RCC 7860 (cell line): Measurements from ENCODE around the gene SYS1.
A peak's percentile ranks its signal among the peaks of the same experiment; 100 is the strongest.

Experiments
- DNase-seq: peaks from one replicate; pipeline ENCODE4 v3.0.0-alpha.2; 2015; ENCODE audit warnings: low spot score
- FAIRE-seq: peaks from 2 replicates; lab custom pipeline; 2012; peaks lifted over from hg19 to GRCh38; lab: Jason Lieb, UNC

The SYS1 gene

DNA sequence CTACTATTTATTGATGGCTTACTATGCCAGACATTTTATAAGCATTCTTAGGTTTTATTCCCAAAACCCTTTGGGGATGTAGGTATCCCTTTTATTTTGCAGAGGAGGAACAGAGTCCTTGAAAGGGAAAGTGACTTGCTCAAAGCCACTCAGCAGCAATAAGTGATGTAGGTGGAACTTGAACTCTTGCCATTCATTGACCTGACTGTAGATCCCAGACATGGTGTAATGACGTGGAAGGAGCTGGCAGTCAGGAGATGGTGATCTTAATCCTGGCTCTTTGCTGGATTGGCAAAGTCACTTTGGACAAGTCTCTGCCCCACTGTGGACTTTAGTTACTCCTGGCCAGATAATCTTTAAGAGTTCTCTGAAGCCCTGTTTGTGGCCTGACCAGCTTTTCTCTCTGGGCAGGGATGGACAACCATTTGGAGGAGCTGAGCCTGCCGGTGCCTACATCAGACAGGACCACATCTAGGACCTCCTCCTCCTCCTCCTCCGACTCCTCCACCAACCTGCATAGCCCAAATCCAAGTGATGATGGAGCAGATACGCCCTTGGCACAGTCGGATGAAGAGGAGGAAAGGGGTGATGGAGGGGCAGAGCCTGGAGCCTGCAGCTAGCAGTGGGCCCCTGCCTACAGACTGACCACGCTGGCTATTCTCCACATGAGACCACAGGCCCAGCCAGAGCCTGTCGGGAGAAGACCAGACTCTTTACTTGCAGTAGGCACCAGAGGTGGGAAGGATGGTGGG, 46.7 kb downstream of the SYS1 start:
- no peak for FAIRE-seq
- no peak for DNase-seq

GRCh38 chr20:45410887-45411286, 47.9 kb downstream of the SYS1 start:
- FAIRE-seq, result no peak
- no peak for DNase-seq

DNA sequence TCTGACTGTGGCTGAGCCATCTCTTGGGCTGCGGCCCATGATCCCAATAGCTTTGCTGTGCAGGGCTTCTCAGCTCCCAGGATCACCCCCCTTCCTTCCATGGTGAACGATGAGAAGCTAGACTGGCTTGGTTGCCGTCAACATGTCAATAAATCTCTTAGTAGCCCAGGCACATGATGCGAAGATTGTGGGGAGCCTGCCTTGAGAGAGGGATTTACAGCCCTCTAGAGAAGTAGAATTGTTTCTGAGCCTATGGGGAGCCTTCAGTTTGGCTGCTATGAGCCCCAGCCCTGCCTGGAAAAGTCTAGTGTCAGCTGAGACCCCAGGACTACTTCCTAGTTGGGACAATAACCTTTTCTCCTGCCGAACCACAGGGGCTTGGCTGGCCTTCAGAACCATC, 49.7 kb downstream of the SYS1 start:
- no peak for DNase-seq
- FAIRE-seq, result no peak

DNA sequence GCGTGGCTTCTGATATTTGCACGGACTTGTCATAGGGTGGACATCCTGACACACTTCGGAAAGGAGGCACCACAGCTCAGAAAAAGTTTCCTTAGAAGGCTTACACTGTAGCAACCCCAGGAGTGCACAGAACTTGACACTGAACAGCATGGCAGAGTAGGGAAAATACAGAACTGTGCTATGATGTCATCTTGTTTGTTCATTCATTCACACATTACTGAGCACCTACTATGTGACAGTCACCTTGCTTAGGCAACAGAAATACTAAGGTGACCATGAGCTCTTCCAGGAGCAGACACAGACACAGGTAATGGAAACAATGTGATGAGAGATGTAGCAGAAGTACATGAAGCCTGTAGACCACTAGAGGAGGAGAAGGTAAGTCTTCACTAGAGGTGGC, 50.5 kb downstream of the SYS1 start:
- FAIRE-seq (no peak), DNase-seq (no peak)

- peak; percentile 30 for FAIRE-seq
- peak; percentile 79 for DNase-seq
Measured at GRCh38 chr20:45415822-45416637, 53.1 kb downstream of the SYS1 start, which contains the start of gene PIGT. PIGT (plus strand) TSS chr20:45416141; CDS start chr20:45416157, 16 bp downstream.

- DNase-seq (no peak), FAIRE-seq (no peak)
Measured at GRCh38 chr20:45416917-45417316, 54.0 kb downstream of the SYS1 start.
